Smooth muscle cell (in vitro differentiated cells): Measurements from ENCODE around the gene KCNN2. TPM values are rescaled to one million over a fixed set of nuclear protein-coding genes. Genes with fewer than 3 reads are reported as not detected.

Source experiments
- DNase-seq: peaks from one replicate; lab custom pipeline; 2025; ENCODE audit not compliant: unreplicated experiment; lab: John Stamatoyannopoulos, UW
- H2AFZ ChIP-seq: fragments of 200-600 bp; sonication (generic); 2 replicates; pipeline ENCODE4 v1.6.0; 2016; ENCODE audit warnings: antibody characterized with exemption, low read depth, mild to moderate bottlenecking
- H3F3A ChIP-seq: fragments of 200-600 bp; sonication (generic); 2 replicates; pipeline ENCODE4 v1.6.0; 2017; ENCODE audit warnings: antibody characterized with exemption, low read depth
- H3K27ac ChIP-seq: fragments of 200-600 bp; sonication (generic); 2 replicates; pipeline ENCODE4 v1.5.1; 2016; ENCODE audit warnings: low read depth, mild to moderate bottlenecking
- H3K27me3 ChIP-seq: fragments of 200-600 bp; sonication (generic); 2 replicates; pipeline ENCODE4 v1.6.1; 2016; ENCODE audit warnings: low read depth, mild to moderate bottlenecking
- H3K36me3 ChIP-seq: fragments of 200-600 bp; sonication (generic); 2 replicates; pipeline ENCODE4 v1.5.1; 2016; ENCODE audit warnings: low read depth
- H3K4me1 ChIP-seq: fragments of 200-600 bp; sonication (generic); 2 replicates; pipeline ENCODE4 v1.5.1; 2016; ENCODE audit warnings: low read depth
- H3K4me2 ChIP-seq: fragments of 200-600 bp; sonication (generic); 2 replicates; pipeline ENCODE4 v1.6.0; 2016; ENCODE audit warnings: mild to moderate bottlenecking
- H3K4me3 ChIP-seq: fragments of 200-600 bp; sonication (generic); 2 replicates; pipeline ENCODE4 v1.5.1; 2016; ENCODE audit warnings: mild to moderate bottlenecking
- H3K79me2 ChIP-seq: fragments of 200-600 bp; sonication (generic); 2 replicates; pipeline ENCODE4 v1.6.0; 2016; ENCODE audit warnings: low read depth, mild to moderate bottlenecking
- H3K9ac ChIP-seq: fragments of 200-600 bp; sonication (generic); 2 replicates; pipeline ENCODE4 v1.6.0; 2016; ENCODE audit warnings: low read depth
- H3K9me3 ChIP-seq: fragments of 200-600 bp; sonication (generic); replicated peaks from 2 replicates; pipeline ENCODE4 v1.5.1; 2016; ENCODE audit warnings: low read depth
- H4K20me1 ChIP-seq: fragments of 200-600 bp; sonication (generic); 2 replicates; pipeline ENCODE4 v1.6.0; 2016; ENCODE audit warnings: low read depth
- CTCF ChIP-seq: fragments of 200-600 bp; sonication (generic); IDR thresholded peaks from 2 replicates; pipeline ENCODE4 v1.5.1; 2017; ENCODE audit warnings: borderline replicate concordance, mild to moderate bottlenecking, antibody characterized with exemption; ENCODE audit not compliant: insufficient read depth, poor library complexity, severe bottlenecking
- WGBS: methylation state at CpG from one replicate; pipeline ENCODE4 v1.1.7; 2016; ENCODE audit warnings: low lambda C conversion rate; 5-methylcytosine and 5-hydroxymethylcytosine counted together
- polyA plus RNA-seq: library from polyadenylated mRNA; unstranded; fragments of >200 nt; fragmentation: Nextera tagmentation; extraction: Ambion mirVana; gene quantifications from 2 replicates; pipeline ENCODE4 v1.2.1, GENCODE V29; 2016
- total RNA-seq: library from RNA; depleted of rRNA; stranded (reverse); fragments of >200 nt; gene quantifications from 2 replicates; pipeline ENCODE4 v1.2.3, GENCODE V29; 2014

KCNN2 gene
- total and polyA plus RNA-seq, 2 experiments from 2014 or later, result 3.2 to 8.0 TPM

- TF ChIP-seq CTCF, result no peak
- Histone ChIP-seq H3K36me3 (no peaks in the 10 kb centered on the region), H3K9me3 (no peaks in the 10 kb centered on the region), H3K27ac (no peak overlapping the region), H3K4me1 (no peaks in the 10 kb centered on the region), H3K79me2 (no peaks in the 10 kb centered on the region), H3K4me3 (no peak overlapping the region), H4K20me1 (no peaks in the 10 kb centered on the region), H3F3A (no peaks in the 10 kb centered on the region), H3K9ac (no peak overlapping the region), H2AFZ (no peak overlapping the region), H3K27me3 (peaks cover 5% of the 10 kb centered on the region), H3K4me2 (no peak overlapping the region)
- 90% methylated on average over 7 of the region's 7 CpGs for WGBS
- DNase-seq, result no peak
These were observed 8.0 kb downstream of the KCNN2 start for GRCh38 chr5:114369680-114370417.

DNA sequence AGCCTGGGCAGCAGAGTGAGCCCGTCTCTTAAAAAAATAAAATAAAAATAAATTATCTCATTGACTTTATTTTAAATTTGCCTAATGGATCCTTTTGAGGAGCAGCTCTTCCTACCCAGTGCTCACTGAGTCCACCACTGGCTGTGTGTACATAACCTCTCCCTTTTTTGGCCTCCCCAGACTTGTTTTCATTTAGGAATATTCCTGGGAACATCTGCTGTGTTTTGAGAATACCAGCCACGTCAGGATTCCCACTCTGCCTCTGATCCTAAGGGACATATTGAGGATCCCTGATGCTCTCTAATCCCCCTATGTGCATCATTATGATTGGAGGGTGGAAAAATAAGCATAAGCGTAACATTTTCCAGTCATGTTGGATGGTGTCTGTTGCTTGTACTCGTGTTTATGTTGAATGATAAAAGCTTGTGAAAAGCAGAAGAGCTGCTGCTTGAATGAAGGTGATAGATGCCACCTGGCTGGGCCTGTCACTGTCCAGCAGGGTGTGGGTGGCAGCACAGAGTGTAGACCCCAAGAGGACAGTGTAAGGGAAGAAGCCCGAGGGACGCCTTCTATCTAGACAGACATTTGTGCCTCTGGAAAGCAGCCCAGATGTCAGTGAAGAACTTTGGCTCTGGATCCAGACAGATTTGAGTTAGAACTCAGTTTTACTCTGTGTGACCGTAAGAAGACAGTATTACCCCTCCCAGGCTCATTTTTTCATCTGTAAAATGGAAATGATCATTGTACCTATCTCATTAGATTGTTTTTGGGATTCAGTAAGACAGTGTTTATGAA, 15.4 kb downstream of the KCNN2 start:
- H3F3A ChIP-seq, result no peaks in the 10 kb centered on the region
- DNase-seq, result no peak
- no peaks in the 10 kb centered on the region for H3K36me3 ChIP-seq
- no peaks in the 10 kb centered on the region for H4K20me1 ChIP-seq
- no peaks in the 10 kb centered on the region for H3K27me3 ChIP-seq
- no peaks in the 10 kb centered on the region for H3K79me2 ChIP-seq
- WGBS, result 73% methylated on average over 7 of the region's 7 CpGs
- no peak overlapping the region for H3K9ac ChIP-seq
- no peaks in the 10 kb centered on the region for H3K9me3 ChIP-seq
- TF ChIP-seq CTCF, result no peak
- H3K27ac ChIP-seq, result no peak overlapping the region
- no peaks in the 10 kb centered on the region for H3K4me1 ChIP-seq
- no peak overlapping the region for H3K4me3 ChIP-seq
- H3K4me2 ChIP-seq, result no peak overlapping the region
- H2AFZ ChIP-seq, result no peak overlapping the region

DNA sequence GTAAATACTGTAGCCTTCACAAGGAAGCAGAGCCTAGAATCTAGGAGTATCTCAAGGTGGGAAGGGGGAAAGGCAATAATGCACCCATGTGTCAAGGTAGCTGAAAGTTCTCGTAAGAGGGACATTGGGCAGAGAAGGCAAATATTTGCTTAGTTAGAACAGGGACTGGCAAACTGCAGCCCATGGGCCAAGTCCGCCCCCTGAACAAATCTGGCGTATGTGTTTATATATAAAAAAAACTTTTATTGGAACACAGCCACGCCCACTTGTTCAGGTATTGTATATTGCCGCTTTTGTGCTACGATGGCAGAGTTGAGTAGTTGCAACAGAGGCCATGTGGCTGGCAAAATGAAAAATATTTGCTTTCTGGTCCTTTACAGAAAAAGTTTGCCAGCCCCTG, 16.1 kb downstream of the KCNN2 start:
- 95% methylated on average over 6 of the region's 6 CpGs for WGBS
- no peaks in the 10 kb centered on the region for H3F3A ChIP-seq

More for the DNA sequence above, 16.1 kb downstream of the KCNN2 start:
- Histone ChIP-seq H3K9ac (no peak overlapping the region), H3K27me3 (no peaks in the 10 kb centered on the region), H3K27ac (no peak overlapping the region), H3K9me3 (no peaks in the 10 kb centered on the region), H3K4me2 (no peak overlapping the region), H3K36me3 (no peaks in the 10 kb centered on the region), H3K79me2 (no peaks in the 10 kb centered on the region), H4K20me1 (no peaks in the 10 kb centered on the region), H3K4me3 (no peak overlapping the region), H3K4me1 (no peaks in the 10 kb centered on the region), H2AFZ (no peak overlapping the region)
- no peak for TF ChIP-seq CTCF
- no peak for DNase-seq
